ENCODE measurements around the gene OR1F1. TPM values are rescaled to one million over a fixed set of nuclear protein-coding genes. Genes with fewer than 3 reads are reported as not detected.

OR1F1 gene
- total RNA-seq, 6 experiments from 2014 or later, result not detected

- TF ChIP-seq POLR2A (IDR thresholded peaks at IDR 0.05), result no peak
- TF ChIP-seq CTCF (IDR thresholded peaks at IDR 0.05), result no peak
- DNase-seq (peak in 1 of 3 donors; percentile 50), ATAC-seq (peak; percentile 6 to 31 (median 19))
- no peaks in the 10 kb centered on the region for H3K9me3 ChIP-seq
- H3K4me1 ChIP-seq, result no peaks in the 10 kb centered on the region
- H3K4me3 ChIP-seq, result peak overlapping the region; percentile 82 to 95 (median 91)
- under 1% methylated on average over 25 of the region's 59 CpGs for WGBS (ENCODE audit: insufficient coverage, low coverage, low lambda C conversion rate, missing lambda C conversion rate)
- no peaks in the 10 kb centered on the region for H3K36me3 ChIP-seq
- intact Hi-C loops (cut with DNase I), result no loop called here
- H3K27ac ChIP-seq, result peak overlapping the region; percentile 76 to 95 (median 94)
- no peaks in the 10 kb centered on the region for H3K27me3 ChIP-seq
These were observed 30.6 kb upstream of the OR1F1 start for GRCh38 chr16:3157229-3158025.

DNA sequence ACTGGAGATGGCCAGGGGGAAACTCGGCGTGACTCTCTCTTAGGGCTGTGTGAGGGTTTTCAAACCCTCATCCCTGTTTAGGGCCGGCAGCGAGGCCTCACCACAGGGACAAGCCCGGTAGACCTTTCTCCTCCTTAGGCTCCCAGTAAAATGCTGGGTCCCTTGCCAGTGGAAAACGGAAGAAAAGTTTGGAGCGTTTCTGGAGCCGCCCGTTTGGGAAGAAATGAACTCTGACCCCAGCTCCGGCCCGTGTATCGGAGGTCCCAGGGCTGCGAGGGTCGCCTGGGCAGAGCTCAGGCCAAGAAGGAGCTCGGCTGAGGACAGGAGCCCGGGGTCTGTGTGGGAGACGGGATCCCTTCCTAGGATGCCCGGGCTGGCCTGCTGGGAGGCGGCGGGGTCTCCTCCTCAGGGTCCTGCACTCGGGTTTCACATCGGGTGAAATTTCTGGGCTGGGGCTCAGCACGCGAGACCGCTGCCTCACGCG, 29.9 kb upstream of the OR1F1 start:
- Histone ChIP-seq H3K4me3 (peak overlapping the region; percentile 82 to 95 (median 91)), H3K9me3 (no peaks in the 10 kb centered on the region), H3K36me3 (no peaks in the 10 kb centered on the region), H3K27me3 (no peaks in the 10 kb centered on the region), H3K4me1 (no peaks in the 10 kb centered on the region), H3K27ac (peak overlapping the region; percentile 76 to 95 (median 94))
- TF ChIP-seq CTCF (IDR thresholded peaks at IDR 0.05), result no peak
- no peak for TF ChIP-seq POLR2A (IDR thresholded peaks at IDR 0.05)
- 0% methylated on average over 16 of the region's 27 CpGs for WGBS (ENCODE audit: insufficient coverage, low coverage, low lambda C conversion rate, missing lambda C conversion rate)
- ATAC-seq, result peak; percentile 14 to 47 (median 29)
- intact Hi-C loops (cut with DNase I), result no loop called here
- no peak for DNase-seq

- H3K9me3 ChIP-seq, result no peaks in the 10 kb centered on the region
- H3K36me3 ChIP-seq, result no peaks in the 10 kb centered on the region
- ATAC-seq (peak; percentile 93 to 96 (median 94)), DNase-seq (peak; percentile 93 to 94 (median 93))
- no peaks in the 10 kb centered on the region for H3K4me1 ChIP-seq
- under 1% methylated on average over 18 of the region's 70 CpGs for WGBS (ENCODE audit: insufficient coverage, low coverage, low lambda C conversion rate, missing lambda C conversion rate)
- no peaks in the 10 kb centered on the region for H3K27me3 ChIP-seq
- TF ChIP-seq POLR2A (IDR thresholded peaks at IDR 0.05) (peak; percentile 58), CTCF (IDR thresholded peaks at IDR 0.05) (no peak)
- peak overlapping the region; percentile 82 to 95 (median 91) for H3K4me3 ChIP-seq
- intact Hi-C loops (cut with DNase I), result no loop called here
- peak overlapping the region; percentile 76 to 95 (median 94) for H3K27ac ChIP-seq
These were observed 29.3 kb upstream of the OR1F1 start for GRCh38 chr16:3158510-3159314.

DNA sequence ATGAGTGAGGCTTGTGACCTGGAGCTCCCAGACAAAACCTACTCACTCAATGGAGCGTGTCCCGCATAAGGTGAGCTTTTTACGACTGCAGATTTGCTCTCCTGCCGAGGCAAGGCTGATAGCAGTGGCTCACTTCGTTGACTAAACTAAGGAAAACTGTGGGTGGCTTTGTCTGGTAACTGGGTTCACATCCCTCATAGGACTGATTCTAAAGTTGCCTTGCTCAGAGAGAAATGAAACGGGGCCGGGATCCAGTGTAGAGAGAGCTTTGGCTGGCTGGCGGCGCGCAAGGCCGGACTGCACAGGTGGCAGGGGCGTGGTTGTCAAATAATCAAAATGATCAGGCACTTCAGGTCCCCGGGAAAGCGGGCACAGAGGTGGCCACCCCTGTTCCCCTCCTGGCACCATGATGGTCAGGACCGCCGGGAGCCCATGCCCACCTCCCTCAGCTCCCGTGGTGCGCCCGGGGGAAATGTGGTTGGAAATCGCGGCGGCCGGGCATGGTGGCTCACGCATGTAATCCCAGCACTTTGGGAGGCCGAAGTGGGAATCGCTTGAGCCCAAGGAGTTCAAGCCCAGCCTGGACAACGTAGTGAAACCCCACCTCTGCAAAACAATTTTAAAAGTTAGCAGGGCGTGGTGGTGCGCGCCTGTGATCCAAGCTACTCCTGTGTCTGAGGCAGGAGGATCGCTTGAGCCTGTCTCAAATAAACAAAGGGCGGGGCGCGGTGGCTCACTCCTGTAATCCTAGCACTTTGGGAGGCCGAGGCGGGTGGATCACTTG, 26.6 kb upstream of the OR1F1 start:
- H3K9me3 ChIP-seq, result no peaks in the 10 kb centered on the region
- no peaks in the 10 kb centered on the region for H3K27me3 ChIP-seq
- WGBS (ENCODE audit: insufficient coverage, low coverage, low lambda C conversion rate, missing lambda C conversion rate), result 70% methylated on average over 8 of the region's 36 CpGs
- H3K27ac ChIP-seq, result no peak overlapping the region
- intact Hi-C loops (cut with DNase I), result no loop called here
- DNase-seq (peak in 1 of 3 donors; percentile 46), ATAC-seq (no peak)
- no peak for TF ChIP-seq POLR2A (IDR thresholded peaks at IDR 0.05)
- TF ChIP-seq CTCF (IDR thresholded peaks at IDR 0.05), result no peak
- no peaks in the 10 kb centered on the region for H3K4me1 ChIP-seq
- no peak overlapping the region for H3K4me3 ChIP-seq
- no peaks in the 10 kb centered on the region for H3K36me3 ChIP-seq
